ENCODE measurements around the gene FAR2. TPM values are rescaled to one million over a fixed set of nuclear protein-coding genes. Genes with fewer than 3 reads are reported as not detected.

FAR2 gene
- total RNA-seq, 1 donor from 2014 or later = 15.9 TPM

- Mint-ChIP-seq H3K9me3 (peaks cover 7% of the 10 kb centered on the region), H3K4me1 (ENCODE audit: unreplicated experiment) (no peaks in the 10 kb centered on the region), H3K27me3 (no peaks in the 10 kb centered on the region), H3K36me3 (peaks cover 32% of the 10 kb centered on the region), H3K4me3 (peak overlapping the region; percentile 53), H3K27ac (peak overlapping the region; percentile 71)
- TF ChIP-seq CTCF (conservative IDR thresholded peaks at IDR 0.05) = no peak
- no peak for DNase-seq (ENCODE audit: extremely low spot score, unreplicated experiment)
These were observed 132.4 kb downstream of the FAR2 start for GRCh38 chr12:29281371-29282005.

- Mint-ChIP-seq H3K27me3 (no peaks in the 10 kb centered on the region), H3K27ac (peak overlapping the region; percentile 71), H3K4me3 (peak overlapping the region; percentile 47), H3K36me3 (peaks cover 33% of the 10 kb centered on the region), H3K9me3 (peaks cover 7% of the 10 kb centered on the region), H3K4me1 (ENCODE audit: unreplicated experiment) (no peaks in the 10 kb centered on the region)
- no peak for TF ChIP-seq CTCF (conservative IDR thresholded peaks at IDR 0.05)
- no peak for DNase-seq (ENCODE audit: extremely low spot score, unreplicated experiment)
These were observed 133.1 kb downstream of the FAR2 start for GRCh38 chr12:29282031-29282816.

- Mint-ChIP-seq H3K36me3 (peaks cover 35% of the 10 kb centered on the region), H3K27me3 (no peaks in the 10 kb centered on the region), H3K4me1 (ENCODE audit: unreplicated experiment) (peaks cover 4% of the 10 kb centered on the region), H3K9me3 (peaks cover 7% of the 10 kb centered on the region), H3K27ac (peak overlapping the region; percentile 87), H3K4me3 (peak overlapping the region; percentile 45)
- no peak for DNase-seq (ENCODE audit: extremely low spot score, unreplicated experiment)
- no peak for TF ChIP-seq CTCF (conservative IDR thresholded peaks at IDR 0.05)
These were observed 135.1 kb downstream of the FAR2 start for GRCh38 chr12:29283969-29284700.

GRCh38 chr12:29286081-29286790 lies 137.2 kb downstream of the FAR2 start:
- Mint-ChIP-seq H3K4me3 (no peak overlapping the region), H3K9me3 (peaks cover 7% of the 10 kb centered on the region), H3K4me1 (ENCODE audit: unreplicated experiment) (peaks cover 4% of the 10 kb centered on the region), H3K27ac (no peak overlapping the region), H3K36me3 (peaks cover 39% of the 10 kb centered on the region), H3K27me3 (no peaks in the 10 kb centered on the region)
- no peak for DNase-seq (ENCODE audit: extremely low spot score, unreplicated experiment)
- no peak for TF ChIP-seq CTCF (conservative IDR thresholded peaks at IDR 0.05)

- Mint-ChIP-seq H3K27me3 (no peaks in the 10 kb centered on the region), H3K36me3 (peaks cover 29% of the 10 kb centered on the region), H3K4me3 (no peak overlapping the region), H3K9me3 (peaks cover 7% of the 10 kb centered on the region), H3K4me1 (ENCODE audit: unreplicated experiment) (peaks cover 4% of the 10 kb centered on the region), H3K27ac (no peak overlapping the region)
- TF ChIP-seq CTCF (conservative IDR thresholded peaks at IDR 0.05) = no peak
- DNase-seq (ENCODE audit: extremely low spot score, unreplicated experiment) = no peak
These were observed 138.5 kb downstream of the FAR2 start for GRCh38 chr12:29287622-29288021.

Data from type B pancreatic cell (in vitro differentiated cells).